SU-DHL-6 (cell line): ENCODE data around the gene HSD17B8.

Experiments used
- H2AFZ ChIP-seq: fragments of 200-600 bp; sonication (generic); 2 replicates; pipeline ENCODE4 v1.6.1; 2014; ENCODE audit warnings: low read depth, mild to moderate bottlenecking, moderate library complexity, mixed read lengths, antibody characterized with exemption, low read length; ENCODE audit not compliant: severe bottlenecking
- H3F3A ChIP-seq: fragments of 200-600 bp; shearing (Covaris generic); 2 replicates; pipeline ENCODE4 v1.6.0; 2016; ENCODE audit warnings: antibody characterized with exemption, mild to moderate bottlenecking; ENCODE audit not compliant: insufficient read depth
- H3K27ac ChIP-seq: fragments of 200-600 bp; sonication (generic); 2 replicates; pipeline ENCODE4 v1.5.1; 2016; ENCODE audit warnings: low read depth, mild to moderate bottlenecking, low read length, moderate library complexity, mixed read lengths
- H3K27me3 ChIP-seq: fragments of 200-600 bp; sonication (generic), shearing (Covaris generic); 2 replicates; pipeline ENCODE4 v1.6.0; 2014; ENCODE audit warnings: mild to moderate bottlenecking, low read length
- H3K36me3 ChIP-seq: fragments of 200-600 bp; sonication (generic); 2 replicates; pipeline ENCODE4 v1.6.1; 2014; ENCODE audit warnings: mild to moderate bottlenecking, low read length, mixed read lengths
- H3K4me2 ChIP-seq: fragments of 300-600, 200-600 bp; shearing (Covaris generic), sonication (generic); 2 replicates; pipeline ENCODE4 v1.6.0; 2014; ENCODE audit warnings: low read length, low read depth, mild to moderate bottlenecking; ENCODE audit not compliant: poor library complexity, severe bottlenecking
- H3K4me3 ChIP-seq: fragments of 200-600 bp; sonication (generic); 2 replicates; pipeline ENCODE4 v1.5.1; 2014; ENCODE audit warnings: antibody characterized with exemption, low read length, mild to moderate bottlenecking, mixed read lengths; ENCODE audit not compliant: insufficient read depth, poor library complexity, severe bottlenecking
- H3K79me2 ChIP-seq: fragments of 200-600 bp; sonication (generic); 2 replicates; pipeline ENCODE4 v1.6.1; 2014; ENCODE audit warnings: mild to moderate bottlenecking, low read length, moderate library complexity; ENCODE audit not compliant: insufficient read depth
- H3K9ac ChIP-seq: fragments of 200-600 bp; sonication (generic); 2 replicates; pipeline ENCODE4 v1.7.0; 2014; ENCODE audit warnings: mild to moderate bottlenecking, low read length
- H3K9me2 ChIP-seq: fragments of 200-600 bp; sonication (generic); replicated peaks from 2 replicates; pipeline ENCODE4 v1.6.1; 2014; ENCODE audit warnings: low read length; ENCODE audit not compliant: insufficient read depth
- H3K9me3 ChIP-seq: fragments of 200-600 bp; sonication (generic); 2 replicates; pipeline ENCODE4 v1.6.1; 2014; ENCODE audit warnings: low read length, mixed read lengths; ENCODE audit not compliant: insufficient read depth
- H4K20me1 ChIP-seq: fragments of 200-600 bp; sonication (generic); 2 replicates; pipeline ENCODE4 v1.6.1; 2014; ENCODE audit warnings: low read depth, mild to moderate bottlenecking, antibody characterized with exemption, low read length, moderate library complexity, mixed read lengths
- EZH2phosphoT487 ChIP-seq: fragments of 200-600 bp; sonication (generic), shearing (Covaris generic); conservative IDR thresholded peaks from 2 replicates; pipeline ENCODE4 v1.6.1; 2018; ENCODE audit warnings: mild to moderate bottlenecking, antibody characterized with exemption, low read length, moderate library complexity, mixed read lengths
- TF ChIP-seq, protein P1 (sequence below): fragments of 200-600 bp; sonication (generic); IDR thresholded peaks from one replicate; pipeline ENCODE4 v1.5.1; 2017; ENCODE audit warnings: antibody characterized with exemption, mild to moderate bottlenecking, low read length, moderate library complexity; ENCODE audit not compliant: insufficient read depth, poor library complexity, severe bottlenecking

Gene HSD17B8

DNA sequence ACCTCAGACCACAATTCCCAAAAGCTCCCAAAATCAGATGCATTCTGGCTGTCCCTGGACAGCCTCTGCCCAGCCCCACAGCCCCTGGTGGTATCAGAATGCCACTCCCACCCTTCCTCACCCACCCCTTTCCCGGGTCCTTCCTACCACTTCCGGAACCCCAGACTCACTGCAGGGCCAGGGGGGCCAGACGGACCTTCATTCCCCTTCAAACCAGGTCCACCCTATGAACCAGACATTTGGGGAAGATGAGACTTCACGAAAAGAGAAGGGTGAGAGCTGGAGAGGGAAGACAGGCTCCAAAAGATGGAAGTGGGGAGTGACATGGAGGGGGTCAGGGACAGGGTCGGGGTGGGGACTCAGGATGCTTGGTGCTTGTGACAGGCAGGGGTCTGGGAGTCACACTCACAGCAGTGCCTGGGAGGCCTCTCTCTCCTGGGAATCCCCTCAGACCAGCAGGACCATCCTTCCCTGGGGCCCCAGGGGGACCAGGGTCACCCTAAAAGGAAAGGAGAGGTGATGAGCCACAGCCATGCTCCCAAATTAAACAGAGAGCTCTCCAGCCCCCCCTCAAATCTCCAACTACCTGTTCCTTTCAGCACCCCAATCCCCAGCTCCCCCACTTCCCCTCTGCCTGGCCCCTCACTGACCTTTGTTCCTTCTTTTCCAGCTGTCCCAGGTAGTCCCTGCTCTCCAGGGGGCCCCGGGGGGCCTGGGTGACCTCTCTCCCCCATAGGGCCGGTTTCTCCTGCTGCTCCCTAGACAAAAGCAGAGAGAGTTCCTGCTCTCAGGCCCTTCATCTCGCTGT is 32.4 kb upstream of the HSD17B8 start:
- Histone ChIP-seq H3K9me2 (no peaks in the 10 kb centered on the region), H3K79me2 (no peaks in the 10 kb centered on the region), H3K27me3 (no peaks in the 10 kb centered on the region), H3F3A (no peaks in the 10 kb centered on the region), H4K20me1 (no peaks in the 10 kb centered on the region), H3K36me3 (no peaks in the 10 kb centered on the region), H2AFZ (no peak overlapping the region), H3K4me3 (no peak overlapping the region), H3K9me3 (no peaks in the 10 kb centered on the region), H3K27ac (no peak overlapping the region), H3K4me2 (no peak overlapping the region), H3K9ac (no peak overlapping the region)
- no peak for TF ChIP-seq EZH2phosphoT487
- TF ChIP-seq, protein P1, sequence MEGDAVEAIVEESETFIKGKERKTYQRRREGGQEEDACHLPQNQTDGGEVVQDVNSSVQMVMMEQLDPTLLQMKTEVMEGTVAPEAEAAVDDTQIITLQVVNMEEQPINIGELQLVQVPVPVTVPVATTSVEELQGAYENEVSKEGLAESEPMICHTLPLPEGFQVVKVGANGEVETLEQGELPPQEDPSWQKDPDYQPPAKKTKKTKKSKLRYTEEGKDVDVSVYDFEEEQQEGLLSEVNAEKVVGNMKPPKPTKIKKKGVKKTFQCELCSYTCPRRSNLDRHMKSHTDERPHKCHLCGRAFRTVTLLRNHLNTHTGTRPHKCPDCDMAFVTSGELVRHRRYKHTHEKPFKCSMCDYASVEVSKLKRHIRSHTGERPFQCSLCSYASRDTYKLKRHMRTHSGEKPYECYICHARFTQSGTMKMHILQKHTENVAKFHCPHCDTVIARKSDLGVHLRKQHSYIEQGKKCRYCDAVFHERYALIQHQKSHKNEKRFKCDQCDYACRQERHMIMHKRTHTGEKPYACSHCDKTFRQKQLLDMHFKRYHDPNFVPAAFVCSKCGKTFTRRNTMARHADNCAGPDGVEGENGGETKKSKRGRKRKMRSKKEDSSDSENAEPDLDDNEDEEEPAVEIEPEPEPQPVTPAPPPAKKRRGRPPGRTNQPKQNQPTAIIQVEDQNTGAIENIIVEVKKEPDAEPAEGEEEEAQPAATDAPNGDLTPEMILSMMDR = no peak

DNA sequence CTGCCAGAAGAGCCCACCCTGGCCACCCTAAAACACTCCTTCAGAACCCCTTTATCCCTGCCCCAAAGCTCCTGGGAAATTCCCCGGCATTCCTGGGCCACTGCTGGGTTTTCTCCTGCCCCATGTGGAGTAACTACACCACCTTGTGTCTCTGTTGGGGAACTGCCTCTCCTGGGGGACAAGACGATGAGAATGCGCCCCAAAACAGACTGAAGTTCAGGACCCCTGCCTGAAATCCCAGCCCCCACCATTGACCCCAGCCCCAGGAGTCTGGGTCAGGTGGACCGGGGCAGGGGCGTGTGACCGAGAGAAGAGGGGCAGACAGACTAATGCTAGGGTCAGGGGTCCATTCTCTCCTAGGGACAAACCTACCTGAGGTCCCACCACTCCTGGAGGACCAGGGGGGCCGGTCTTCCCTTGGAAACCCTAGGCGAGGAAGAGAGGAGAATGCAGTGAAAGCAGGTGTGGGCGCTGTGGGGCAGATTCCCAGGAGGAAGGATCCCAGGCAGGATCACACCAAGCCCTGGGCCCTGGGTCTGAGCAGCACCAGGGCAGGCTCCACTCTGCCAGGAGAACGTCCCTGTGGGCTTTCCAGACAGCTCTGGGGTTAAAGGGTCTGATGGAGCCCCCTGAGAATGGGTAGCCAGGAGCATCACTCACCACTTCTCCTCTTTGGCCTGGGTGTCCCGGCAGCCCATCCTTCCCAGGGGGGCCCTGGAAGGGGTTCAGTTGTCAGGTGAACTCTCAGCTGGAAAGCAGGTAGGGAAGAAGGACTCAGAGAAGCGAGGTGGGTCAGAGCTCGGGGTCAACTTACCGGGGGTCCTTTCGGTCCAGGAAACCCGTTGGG is 31.5 kb upstream of the HSD17B8 start:
- H3K79me2 ChIP-seq = no peaks in the 10 kb centered on the region
- no peaks in the 10 kb centered on the region for H3K27me3 ChIP-seq
- no peak overlapping the region for H2AFZ ChIP-seq
- H3K36me3 ChIP-seq = no peaks in the 10 kb centered on the region
- no peak overlapping the region for H3K4me3 ChIP-seq
- H4K20me1 ChIP-seq = no peaks in the 10 kb centered on the region
- no peaks in the 10 kb centered on the region for H3K9me2 ChIP-seq
- no peak overlapping the region for H3K9ac ChIP-seq
- no peak overlapping the region for H3K27ac ChIP-seq
- TF ChIP-seq EZH2phosphoT487 = no peak
- TF ChIP-seq, protein P1 = peak; percentile 82
- no peaks in the 10 kb centered on the region for H3K9me3 ChIP-seq
- no peak overlapping the region for H3K4me2 ChIP-seq
- no peaks in the 10 kb centered on the region for H3F3A ChIP-seq

DNA sequence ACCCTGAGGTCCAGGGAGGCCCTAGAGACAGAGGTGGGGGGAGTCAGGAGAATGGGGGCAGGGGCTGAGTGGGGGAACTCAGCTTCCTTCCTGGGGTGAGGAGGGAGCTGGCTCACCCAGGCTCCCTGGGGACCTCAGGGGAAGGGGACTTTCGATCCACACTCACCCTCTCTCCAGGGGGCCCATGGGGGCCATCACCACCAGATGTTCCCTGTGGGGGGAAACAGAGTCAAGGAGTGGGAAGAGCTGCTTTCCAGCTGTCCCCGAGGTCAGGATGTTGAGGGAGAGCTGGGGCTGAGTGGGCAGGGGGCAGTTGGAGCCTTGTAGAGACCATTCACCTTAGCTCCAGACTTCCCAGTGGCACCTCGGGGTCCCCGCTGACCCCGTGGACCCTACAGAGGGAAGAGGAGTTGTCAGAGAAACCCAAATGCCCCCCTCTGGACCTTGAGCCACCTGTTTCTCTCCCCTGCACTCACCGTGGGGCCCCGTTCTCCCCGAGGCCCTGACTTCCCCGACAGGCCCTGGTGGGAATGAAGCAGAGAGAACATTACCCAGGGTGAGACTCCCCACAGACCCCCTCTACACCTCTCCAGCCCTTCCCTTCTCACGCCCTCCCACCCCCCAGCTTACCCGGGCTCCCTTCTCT is 30.8 kb upstream of the HSD17B8 start:
- no peak overlapping the region for H3K4me3 ChIP-seq
- no peak overlapping the region for H3K4me2 ChIP-seq
- no peak overlapping the region for H3K27ac ChIP-seq
- H3F3A ChIP-seq = no peaks in the 10 kb centered on the region
- no peak overlapping the region for H2AFZ ChIP-seq
- no peaks in the 10 kb centered on the region for H3K79me2 ChIP-seq
- no peak overlapping the region for H3K9ac ChIP-seq
- no peaks in the 10 kb centered on the region for H3K27me3 ChIP-seq
- H3K9me3 ChIP-seq = no peaks in the 10 kb centered on the region
- TF ChIP-seq, protein P1 = no peak
- TF ChIP-seq EZH2phosphoT487 = no peak
- no peaks in the 10 kb centered on the region for H3K9me2 ChIP-seq
- no peaks in the 10 kb centered on the region for H3K36me3 ChIP-seq
- no peaks in the 10 kb centered on the region for H4K20me1 ChIP-seq
